GM20000 (cell line): Measurements from ENCODE around the gene IFIT1B.

Experiments
- DNase-seq: peaks from one replicate; pipeline ENCODE4 v3.0.0; 2012; ENCODE audit warnings: low spot score
- TF ChIP-seq, protein P1 (sequence below): IDR thresholded peaks from 2 replicates; pipeline ENCODE4 v1.5.1; 2012; ENCODE audit warnings: mild to moderate bottlenecking, control low read depth; ENCODE audit errors: extremely low read depth, missing control alignments

Gene IFIT1B

DNA sequence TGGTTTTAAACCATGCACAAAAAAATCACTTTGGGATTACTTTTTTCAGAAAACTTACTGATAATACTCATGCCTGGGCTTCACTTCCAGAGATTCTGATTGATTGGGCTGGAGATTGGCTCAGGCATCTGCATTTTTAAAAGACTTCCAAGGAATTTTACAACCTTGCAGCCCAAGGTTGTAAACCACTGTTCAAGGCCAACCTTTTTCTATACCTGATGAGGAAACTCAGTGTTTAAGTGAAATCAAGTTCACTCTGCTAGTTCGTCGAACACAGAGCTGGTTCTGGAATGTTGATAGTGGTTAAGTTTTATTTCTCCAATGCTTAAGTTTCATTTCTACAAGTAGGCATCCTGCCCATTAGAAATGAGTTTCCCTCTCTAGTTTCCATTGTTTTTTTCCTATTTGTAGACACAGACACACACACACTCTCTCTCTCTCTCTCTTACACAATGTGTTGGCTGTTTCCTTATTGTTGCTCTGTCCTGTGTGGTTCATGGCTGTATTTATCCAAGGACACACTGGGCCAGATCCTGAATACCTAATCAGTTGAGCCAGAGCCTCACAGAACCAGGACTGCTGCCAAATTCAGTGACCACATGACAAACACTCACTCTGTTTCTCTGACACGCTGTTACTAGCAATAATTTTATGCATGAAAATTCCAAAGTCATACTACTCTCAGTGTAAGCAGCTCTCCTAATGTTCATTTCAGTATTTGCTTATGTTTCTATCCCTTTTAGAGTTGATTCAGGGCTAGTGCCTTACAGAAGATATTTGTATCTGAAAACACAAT, 3.7 kb upstream of the IFIT1B start:
- TF ChIP-seq, protein P1, sequence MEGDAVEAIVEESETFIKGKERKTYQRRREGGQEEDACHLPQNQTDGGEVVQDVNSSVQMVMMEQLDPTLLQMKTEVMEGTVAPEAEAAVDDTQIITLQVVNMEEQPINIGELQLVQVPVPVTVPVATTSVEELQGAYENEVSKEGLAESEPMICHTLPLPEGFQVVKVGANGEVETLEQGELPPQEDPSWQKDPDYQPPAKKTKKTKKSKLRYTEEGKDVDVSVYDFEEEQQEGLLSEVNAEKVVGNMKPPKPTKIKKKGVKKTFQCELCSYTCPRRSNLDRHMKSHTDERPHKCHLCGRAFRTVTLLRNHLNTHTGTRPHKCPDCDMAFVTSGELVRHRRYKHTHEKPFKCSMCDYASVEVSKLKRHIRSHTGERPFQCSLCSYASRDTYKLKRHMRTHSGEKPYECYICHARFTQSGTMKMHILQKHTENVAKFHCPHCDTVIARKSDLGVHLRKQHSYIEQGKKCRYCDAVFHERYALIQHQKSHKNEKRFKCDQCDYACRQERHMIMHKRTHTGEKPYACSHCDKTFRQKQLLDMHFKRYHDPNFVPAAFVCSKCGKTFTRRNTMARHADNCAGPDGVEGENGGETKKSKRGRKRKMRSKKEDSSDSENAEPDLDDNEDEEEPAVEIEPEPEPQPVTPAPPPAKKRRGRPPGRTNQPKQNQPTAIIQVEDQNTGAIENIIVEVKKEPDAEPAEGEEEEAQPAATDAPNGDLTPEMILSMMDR = no peak
- DNase-seq = no peak

DNA sequence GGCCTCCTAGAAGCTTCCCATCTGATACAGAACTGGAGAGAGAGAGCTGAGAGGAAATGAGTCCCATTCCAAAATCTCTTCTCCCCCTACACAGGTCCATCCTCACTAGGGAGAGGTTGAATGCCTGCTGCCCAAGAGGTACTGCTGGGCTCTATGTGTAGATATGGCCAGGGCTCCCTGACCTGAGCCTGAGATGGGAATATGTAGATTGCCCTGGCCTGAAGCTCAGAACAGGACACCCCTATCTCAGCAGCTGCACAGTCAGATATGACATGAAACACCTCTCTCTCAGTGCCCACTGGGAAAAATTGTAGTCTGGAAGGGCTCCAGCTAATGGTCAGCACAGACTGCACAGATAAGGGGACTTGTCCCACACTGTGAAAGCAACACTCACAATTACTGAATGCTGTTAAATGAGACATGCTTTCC, 3.1 kb upstream of the IFIT1B start:
- TF ChIP-seq, protein P1 = no peak
- no peak for DNase-seq

DNA sequence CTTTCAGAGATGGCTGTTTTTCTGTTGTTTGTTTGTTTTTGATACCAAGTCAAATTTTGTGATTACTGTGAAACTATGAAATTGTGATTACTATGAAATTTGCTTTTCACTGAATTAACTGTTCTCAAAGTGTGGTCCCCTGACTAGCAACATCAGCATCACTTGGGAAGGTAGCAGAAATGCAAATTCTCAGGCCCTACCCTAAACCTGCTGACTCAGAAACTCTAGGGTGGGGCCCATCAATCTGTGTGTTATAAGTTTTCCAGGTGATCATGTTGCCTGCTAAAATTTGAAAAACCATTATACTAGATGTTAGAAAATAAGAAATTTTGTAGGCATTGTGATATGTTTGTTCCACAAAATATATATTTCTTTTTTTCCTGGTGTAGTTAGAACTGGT, 1.2 kb downstream of the IFIT1B start:
- DNase-seq = no peak
- TF ChIP-seq, protein P1 = no peak

- DNase-seq = no peak
- TF ChIP-seq, protein P1 = no peak
These were observed 4.9 kb downstream of the IFIT1B start for GRCh38 chr10:89382757-89383156.

DNA sequence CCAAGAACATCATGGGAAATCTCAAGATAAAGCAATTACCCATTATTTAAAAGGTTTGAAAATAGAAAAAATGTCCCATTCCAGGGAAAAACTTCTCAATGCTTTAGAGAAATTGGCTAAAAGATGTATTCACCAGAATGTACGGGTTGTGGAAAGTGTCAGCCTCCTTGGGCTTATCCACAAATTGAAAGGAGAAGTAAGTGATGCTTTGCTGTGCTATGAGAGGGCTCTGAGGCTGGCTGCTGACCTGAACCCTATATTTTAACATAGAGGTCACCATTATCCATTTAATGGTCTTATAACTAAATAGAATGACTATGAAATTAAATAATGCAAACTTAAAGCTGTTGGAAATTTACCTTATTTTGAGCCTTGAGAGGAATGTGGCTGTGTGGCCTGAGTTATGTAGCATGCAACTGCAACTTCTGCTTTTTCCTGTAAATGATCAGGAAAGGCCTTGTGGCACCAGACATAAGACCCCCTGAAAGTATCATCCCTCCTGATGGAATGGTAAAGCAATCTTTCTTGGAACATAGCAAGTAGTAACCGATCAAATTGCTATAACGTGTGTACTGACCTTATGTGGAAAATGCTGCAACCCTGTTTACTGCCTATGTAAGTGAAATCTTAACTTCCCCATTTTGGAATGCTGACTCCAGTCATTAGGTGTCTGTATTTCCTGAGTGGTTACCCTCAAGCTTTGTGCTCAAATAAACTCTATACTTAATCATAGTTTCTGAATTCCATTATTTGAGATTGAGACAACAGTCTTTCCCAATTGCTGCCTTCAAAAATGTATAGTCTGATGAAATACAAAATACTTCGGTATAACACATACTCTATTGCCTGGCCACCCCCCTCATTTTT, 6.9 kb downstream of the IFIT1B start:
- DNase-seq = no peak
- TF ChIP-seq, protein P1 = no peak

- TF ChIP-seq, protein P1 = no peak
- no peak for DNase-seq
These were observed 10.9 kb downstream of the IFIT1B start for GRCh38 chr10:89388806-89389205.

- peak; percentile 11 for DNase-seq
- TF ChIP-seq, protein P1 = no peak
These were observed 11.4 kb downstream of the IFIT1B start for GRCh38 chr10:89389254-89389653.
